HL-60 (cell line): ENCODE measurements around the gene TTI1.

ENCODE experiments used
- GABPA ChIP-seq: IDR thresholded peaks from 2 replicates; pipeline ENCODE4 v1.6.1; 2012; ENCODE audit warnings: low read depth
- POLR2AphosphoS5 ChIP-seq: IDR thresholded peaks from 2 replicates; pipeline ENCODE4 v1.6.1; 2012; ENCODE audit warnings: low read depth
- SPI1 ChIP-seq: IDR thresholded peaks from 2 replicates; pipeline ENCODE4 v1.6.1; 2012; ENCODE audit warnings: low read depth, mild to moderate bottlenecking, borderline replicate concordance
- TF ChIP-seq, protein P1 (sequence below): IDR thresholded peaks from one replicate; pipeline ENCODE4 v1.5.1; 2011; ENCODE audit warnings: low read length, control low read depth, inconsistent platforms; ENCODE audit not compliant: insufficient read depth
- TF ChIP-seq, protein P2 (sequence below): IDR thresholded peaks from 2 replicates; pipeline ENCODE4 v1.6.1; 2012; ENCODE audit warnings: low read depth; ENCODE audit not compliant: insufficient replicate concordance

DNA sequence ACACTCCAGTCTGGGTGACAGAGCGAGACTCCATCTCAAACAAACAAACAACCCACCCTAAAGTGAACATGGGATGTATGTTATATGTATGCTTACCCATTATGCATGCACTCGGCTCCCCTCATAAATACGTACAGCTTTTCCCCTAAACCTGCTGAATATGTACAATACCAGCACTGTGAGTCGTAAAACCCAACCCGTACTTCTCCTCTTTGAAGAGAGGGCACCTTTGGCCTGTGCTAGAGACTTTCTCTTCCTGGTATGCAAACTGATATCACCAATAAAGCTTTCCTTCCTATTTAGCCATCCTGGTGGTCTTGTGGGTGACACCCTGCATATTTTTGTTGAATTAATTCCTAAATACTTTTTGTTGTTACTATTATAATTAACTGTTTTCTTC lies 79.1 kb downstream of the TTI1 start:
- TF ChIP-seq, protein P1, sequence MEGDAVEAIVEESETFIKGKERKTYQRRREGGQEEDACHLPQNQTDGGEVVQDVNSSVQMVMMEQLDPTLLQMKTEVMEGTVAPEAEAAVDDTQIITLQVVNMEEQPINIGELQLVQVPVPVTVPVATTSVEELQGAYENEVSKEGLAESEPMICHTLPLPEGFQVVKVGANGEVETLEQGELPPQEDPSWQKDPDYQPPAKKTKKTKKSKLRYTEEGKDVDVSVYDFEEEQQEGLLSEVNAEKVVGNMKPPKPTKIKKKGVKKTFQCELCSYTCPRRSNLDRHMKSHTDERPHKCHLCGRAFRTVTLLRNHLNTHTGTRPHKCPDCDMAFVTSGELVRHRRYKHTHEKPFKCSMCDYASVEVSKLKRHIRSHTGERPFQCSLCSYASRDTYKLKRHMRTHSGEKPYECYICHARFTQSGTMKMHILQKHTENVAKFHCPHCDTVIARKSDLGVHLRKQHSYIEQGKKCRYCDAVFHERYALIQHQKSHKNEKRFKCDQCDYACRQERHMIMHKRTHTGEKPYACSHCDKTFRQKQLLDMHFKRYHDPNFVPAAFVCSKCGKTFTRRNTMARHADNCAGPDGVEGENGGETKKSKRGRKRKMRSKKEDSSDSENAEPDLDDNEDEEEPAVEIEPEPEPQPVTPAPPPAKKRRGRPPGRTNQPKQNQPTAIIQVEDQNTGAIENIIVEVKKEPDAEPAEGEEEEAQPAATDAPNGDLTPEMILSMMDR: no peak
- TF ChIP-seq POLR2AphosphoS5 (no peak), GABPA (no peak), SPI1 (no peak)
- TF ChIP-seq, protein P2, sequence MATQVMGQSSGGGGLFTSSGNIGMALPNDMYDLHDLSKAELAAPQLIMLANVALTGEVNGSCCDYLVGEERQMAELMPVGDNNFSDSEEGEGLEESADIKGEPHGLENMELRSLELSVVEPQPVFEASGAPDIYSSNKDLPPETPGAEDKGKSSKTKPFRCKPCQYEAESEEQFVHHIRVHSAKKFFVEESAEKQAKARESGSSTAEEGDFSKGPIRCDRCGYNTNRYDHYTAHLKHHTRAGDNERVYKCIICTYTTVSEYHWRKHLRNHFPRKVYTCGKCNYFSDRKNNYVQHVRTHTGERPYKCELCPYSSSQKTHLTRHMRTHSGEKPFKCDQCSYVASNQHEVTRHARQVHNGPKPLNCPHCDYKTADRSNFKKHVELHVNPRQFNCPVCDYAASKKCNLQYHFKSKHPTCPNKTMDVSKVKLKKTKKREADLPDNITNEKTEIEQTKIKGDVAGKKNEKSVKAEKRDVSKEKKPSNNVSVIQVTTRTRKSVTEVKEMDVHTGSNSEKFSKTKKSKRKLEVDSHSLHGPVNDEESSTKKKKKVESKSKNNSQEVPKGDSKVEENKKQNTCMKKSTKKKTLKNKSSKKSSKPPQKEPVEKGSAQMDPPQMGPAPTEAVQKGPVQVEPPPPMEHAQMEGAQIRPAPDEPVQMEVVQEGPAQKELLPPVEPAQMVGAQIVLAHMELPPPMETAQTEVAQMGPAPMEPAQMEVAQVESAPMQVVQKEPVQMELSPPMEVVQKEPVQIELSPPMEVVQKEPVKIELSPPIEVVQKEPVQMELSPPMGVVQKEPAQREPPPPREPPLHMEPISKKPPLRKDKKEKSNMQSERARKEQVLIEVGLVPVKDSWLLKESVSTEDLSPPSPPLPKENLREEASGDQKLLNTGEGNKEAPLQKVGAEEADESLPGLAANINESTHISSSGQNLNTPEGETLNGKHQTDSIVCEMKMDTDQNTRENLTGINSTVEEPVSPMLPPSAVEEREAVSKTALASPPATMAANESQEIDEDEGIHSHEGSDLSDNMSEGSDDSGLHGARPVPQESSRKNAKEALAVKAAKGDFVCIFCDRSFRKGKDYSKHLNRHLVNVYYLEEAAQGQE: no peak
